GM23338 (cell line): ENCODE data around the gene NINL. TPM values are rescaled to one million over a fixed set of nuclear protein-coding genes. Genes with fewer than 3 reads are reported as not detected.

Experiments used
- ATAC-seq: fragments of 200-7000 bp; cut with Tn5 transposase; 3 replicates; pipeline ENCODE4 v1.9.1; 2020
- DNase-seq: peaks from one replicate; pipeline ENCODE4 v3.0.0-alpha.2; 2015; ENCODE audit warnings: low spot score
- H2AFZ ChIP-seq: fragments of 200-600 bp; sonication (generic); 2 replicates; pipeline ENCODE4 v1.8.0; 2016; ENCODE audit warnings: antibody characterized with exemption, mild to moderate bottlenecking, moderate library complexity
- H3F3A ChIP-seq: fragments of 200-600 bp; sonication (generic); replicated peaks from 2 replicates; pipeline ENCODE4 v1.8.0; 2017; ENCODE audit warnings: antibody characterized with exemption, mixed run types, low read depth
- H3K27ac ChIP-seq: fragments of 200-600 bp; sonication (generic); 2 replicates; pipeline ENCODE4 v1.6.1; 2016; ENCODE audit warnings: low read depth
- H3K27me3 ChIP-seq: fragments of 200-600 bp; sonication (generic); 2 replicates; pipeline ENCODE4 v1.8.0; 2016; ENCODE audit warnings: mild to moderate bottlenecking, mixed run types, moderate library complexity; ENCODE audit not compliant: insufficient read depth
- H3K36me3 ChIP-seq: fragments of 200-600 bp; sonication (generic); 2 replicates; pipeline ENCODE4 v1.8.0; 2016; ENCODE audit warnings: mild to moderate bottlenecking; ENCODE audit not compliant: insufficient read depth
- H3K4me1 ChIP-seq: fragments of 200-600 bp; sonication (generic); 2 replicates; pipeline ENCODE4 v1.8.0; 2016; ENCODE audit warnings: mild to moderate bottlenecking, moderate library complexity; ENCODE audit not compliant: insufficient read depth
- H3K4me2 ChIP-seq: fragments of 200-600 bp; sonication (generic); 2 replicates; pipeline ENCODE4 v1.7.1; 2017; ENCODE audit warnings: mixed run types
- H3K4me3 ChIP-seq: fragments of 200-600 bp; sonication (generic); 2 replicates; pipeline ENCODE4 v1.6.1; 2016; ENCODE audit warnings: mixed run types
- H3K79me2 ChIP-seq: fragments of 200-600 bp; sonication (generic); replicated peaks from 2 replicates; pipeline ENCODE4 v1.8.0; 2017; ENCODE audit warnings: mild to moderate bottlenecking; ENCODE audit not compliant: insufficient read depth
- H3K9me2 ChIP-seq: fragments of 200-600 bp; sonication (generic); 2 replicates; pipeline ENCODE4 v1.8.0; 2017; ENCODE audit not compliant: insufficient read depth
- H4K20me1 ChIP-seq: fragments of 200-600 bp; sonication (generic); replicated peaks from 2 replicates; pipeline ENCODE4 v1.8.0; 2017; ENCODE audit warnings: mild to moderate bottlenecking; ENCODE audit not compliant: insufficient read depth
- H3K27ac Mint-ChIP-seq: 2 replicates; pipeline ENCODE4 v1.8.0; 2020; ENCODE audit warnings: inconsistent platforms, mild to moderate bottlenecking, moderate library complexity, mixed read lengths
- H3K27me3 Mint-ChIP-seq: 3 replicates; pipeline ENCODE4 v1.8.0; 2022; ENCODE audit warnings: low read depth, mild to moderate bottlenecking, moderate library complexity, mixed read lengths, inconsistent platforms; ENCODE audit not compliant: insufficient read depth, poor library complexity
- H3K36me3 Mint-ChIP-seq: 3 replicates; pipeline ENCODE4 v1.8.0; 2021; ENCODE audit warnings: low read depth, mild to moderate bottlenecking, inconsistent platforms, moderate library complexity, mixed read lengths
- H3K4me1 Mint-ChIP-seq: 3 replicates; pipeline ENCODE4 v1.8.0; 2020; ENCODE audit warnings: mild to moderate bottlenecking, inconsistent platforms, mixed read lengths
- H3K4me3 Mint-ChIP-seq: 3 replicates; pipeline ENCODE4 v1.8.0; 2021; ENCODE audit warnings: moderate library complexity, mild to moderate bottlenecking, inconsistent platforms, mixed read lengths
- H3K9me3 Mint-ChIP-seq: 3 replicates; pipeline ENCODE4 v1.8.0; 2020; ENCODE audit warnings: moderate library complexity, mild to moderate bottlenecking, inconsistent platforms, mixed read lengths
- CREB1 ChIP-seq: fragments of 250-450 bp; sonication (Bioruptor Pico); IDR thresholded peaks from 2 replicates; pipeline ENCODE4 v1.5.0; 2020; ENCODE audit warnings: low read depth, mild to moderate bottlenecking, moderate library complexity
- CTCF ChIP-seq, 2 experiments: fragments of 200-600 bp in 1 of 2; sonication (generic) in 1 of 2; conservative IDR thresholded peaks; 2 replicates each; pipeline versions ENCODE4 v1.5.1 to v1.6.1; 2016 to 2017; ENCODE audit warnings: antibody characterized with exemption in 2 of 2, low read depth in 2 of 2, mild to moderate bottlenecking in 2 of 2, moderate library complexity in 1 of 2
- ETS1 ChIP-seq: IDR thresholded peaks from 2 replicates; pipeline ENCODE4 v1.6.1; 2016; ENCODE audit warnings: antibody characterized with exemption
- EZH2 ChIP-seq: fragments of 200-600 bp; sonication (generic); IDR thresholded peaks from one replicate; pipeline ENCODE4 v1.8.0; 2017; ENCODE audit warnings: antibody characterized with exemption, mild to moderate bottlenecking, low read depth; ENCODE audit not compliant: unreplicated experiment
- EZH2phosphoT487 ChIP-seq: fragments of 200-600 bp; sonication (generic); IDR thresholded peaks from one replicate; pipeline ENCODE4 v1.8.1; 2018; ENCODE audit warnings: antibody characterized with exemption; ENCODE audit not compliant: unreplicated experiment
- JUNB ChIP-seq: IDR thresholded peaks from one replicate; pipeline ENCODE4 v1.6.1; 2016; ENCODE audit warnings: antibody characterized with exemption; ENCODE audit not compliant: unreplicated experiment
- NANOG ChIP-seq: IDR thresholded peaks from 2 replicates; pipeline ENCODE4 v1.6.1; 2016; ENCODE audit warnings: antibody characterized with exemption, borderline replicate concordance
- POLR2AphosphoS5 ChIP-seq: IDR thresholded peaks from 2 replicates; pipeline ENCODE4 v1.6.1; 2016; ENCODE audit warnings: antibody characterized with exemption, low read depth
- STAT1 ChIP-seq: IDR thresholded peaks from one replicate; pipeline ENCODE4 v1.6.1; 2016; ENCODE audit warnings: antibody characterized with exemption; ENCODE audit not compliant: unreplicated experiment
- ZNF114 ChIP-seq: fragments of 250-450 bp; sonication (Bioruptor Pico); IDR thresholded peaks from 2 replicates; pipeline ENCODE4 v1.5.0; 2020; ENCODE audit warnings: mild to moderate bottlenecking, moderate library complexity
- ZNF331 ChIP-seq: fragments of 250-450 bp; sonication (Bioruptor Pico); IDR thresholded peaks from 2 replicates; pipeline ENCODE4 v1.5.0; 2020; ENCODE audit warnings: low read depth, mild to moderate bottlenecking, moderate library complexity
- ZNF462 ChIP-seq: fragments of 250-450 bp; sonication (Bioruptor Pico); IDR thresholded peaks from 2 replicates; pipeline ENCODE4 v1.5.0; 2020; ENCODE audit warnings: mild to moderate bottlenecking, moderate library complexity
- polyA plus RNA-seq: library from polyadenylated mRNA; unstranded; fragments of >200 nt; fragmentation: Nextera tagmentation; extraction: Ambion mirVana; gene quantifications from 2 replicates; pipeline ENCODE4 v1.2.1, GENCODE V29; 2016
- total RNA-seq: library from RNA; depleted of rRNA; stranded (reverse); fragments of >200 nt; shearing (Covaris generic); gene quantifications from 2 replicates; pipeline ENCODE4 v1.2.3, GENCODE V29; 2014

The NINL gene
- total and polyA plus RNA-seq, 2 experiments from 2014 or later = 18.0 to 31.2 TPM

GRCh38 chr20:25521382-25521781 is 63.9 kb downstream of the NINL start (continued):
- TF ChIP-seq ETS1 (no peak), CREB1 (no peak), EZH2 (no peak)

- peaks cover 2% of the 10 kb centered on the region; the same call in 1 of the 3 replicates for H3K4me1 Mint-ChIP-seq
- no peak for ATAC-seq
- no peak for TF ChIP-seq STAT1
- no peak for TF ChIP-seq ZNF462 (CRISPR knock-in tag)
- TF ChIP-seq JUNB = no peak
- no peak for TF ChIP-seq ZNF331
- no peak for TF ChIP-seq CREB1
- TF ChIP-seq ETS1 = no peak
- TF ChIP-seq ZNF114 (CRISPR knock-in tag) = no peak
- TF ChIP-seq NANOG = no peak
- TF ChIP-seq EZH2 = no peak
- no peak for TF ChIP-seq CTCF (conservative IDR thresholded peaks at IDR 0.05; ENCODE audit: low read depth in 2 of 2)
- TF ChIP-seq EZH2phosphoT487 = no peak
- no peak for TF ChIP-seq POLR2AphosphoS5
Measured at GRCh38 chr20:25517124-25517523, 68.2 kb downstream of the NINL start.

More at GRCh38 chr20:25517124-25517523, 68.2 kb downstream of the NINL start:
- Mint-ChIP-seq H3K27ac (no peak overlapping the region), H3K27me3 (peaks cover 14% of the 10 kb centered on the region), H3K36me3 (peaks cover 95% of the 10 kb centered on the region), H3K9me3 (peaks cover 41% of the 10 kb centered on the region), H3K4me3 (no peak overlapping the region)
- no peak for DNase-seq
- Histone ChIP-seq H3K27me3 (no peaks in the 10 kb centered on the region), H2AFZ (no peak overlapping the region), H4K20me1 (0 out of 2 replicates have a peak, but pooled peaks cover 2% of the 10 kb centered on the region), H3K27ac (no peak overlapping the region), H3K4me3 (no peak overlapping the region), H3K4me1 (no peaks in the 10 kb centered on the region), H3K36me3 (peaks cover 39% of the 10 kb centered on the region), H3K9me2 (no peaks in the 10 kb centered on the region), H3F3A (no peaks in the 10 kb centered on the region), H3K4me2 (no peak overlapping the region), H3K79me2 (0 out of 2 replicates have a peak, but pooled peaks cover 3% of the 10 kb centered on the region)
